ENCODE data around the gene USP37. TPM values are rescaled to one million over a fixed set of nuclear protein-coding genes. Genes with fewer than 3 reads are reported as not detected.

Gene USP37
- total RNA-seq, 1 donor from 2014 or later = 34.6 TPM

GRCh38 chr2:218405086-218405745, 162.9 kb downstream of the USP37 start:
- DNase-seq (ENCODE audit: low spot score in 2 of 2) (no peak), FAIRE-seq (no peak)

- FAIRE-seq = no peak
- no peak for DNase-seq (ENCODE audit: low spot score in 2 of 2)
Measured at GRCh38 chr2:218404351-218405085, 163.6 kb downstream of the USP37 start.

- FAIRE-seq (no peak), DNase-seq (ENCODE audit: low spot score in 2 of 2) (no peak)
Measured at GRCh38 chr2:218403810-218404209, 164.3 kb downstream of the USP37 start.

- DNase-seq (ENCODE audit: low spot score in 2 of 2) = no peak
- FAIRE-seq = no peak
Measured at GRCh38 chr2:218402911-218403411, 165.2 kb downstream of the USP37 start.

- DNase-seq (ENCODE audit: low spot score in 2 of 2) (no peak), FAIRE-seq (no peak)
Measured at GRCh38 chr2:218402491-218402901, 165.7 kb downstream of the USP37 start.

GRCh38 chr2:218401890-218402289, 166.3 kb downstream of the USP37 start:
- FAIRE-seq = no peak
- no peak for DNase-seq (ENCODE audit: low spot score in 2 of 2)

GRCh38 chr2:218400930-218401881, 166.9 kb downstream of the USP37 start:
- FAIRE-seq (no peak), DNase-seq (ENCODE audit: low spot score in 2 of 2) (no peak)

Small RNAs within 50 kb of the gene (small RNA-seq; reads per million reads assigned to genes)
- gene MIR26B (736 reads per million, percentile 99 among the genes with 10 or more reads in this experiment), gene RNU6-136P (not detected)

Other genes starting within 250 kb of the USP37 start
- not detected for gene CATIP, start 211.5 kb downstream of the USP37 start, total RNA-seq
- 0.82 TPM for gene SLC11A1, start 186.1 kb downstream of the USP37 start, total RNA-seq
- 7.7 TPM for gene CTDSP1, start 168.5 kb downstream of the USP37 start, total RNA-seq
- gene VIL1, start 149.2 kb downstream of the USP37 start, total RNA-seq = not detected
- 47.3 TPM for gene CNOT9, start 488 bp upstream of the USP37 start, total RNA-seq
- 1.2 TPM for gene PLCD4, start 39.5 kb upstream of the USP37 start, total RNA-seq
- 11.4 TPM for gene ZNF142, start 91.3 kb upstream of the USP37 start, total RNA-seq
- 28.9 TPM for gene BCS1L, start 91.3 kb upstream of the USP37 start, total RNA-seq
- 28.1 TPM for gene RNF25, start 103.7 kb upstream of the USP37 start, total RNA-seq
- gene STK36, start 103.7 kb upstream of the USP37 start, total RNA-seq = 16.7 TPM
- gene TTLL4, start 142.5 kb upstream of the USP37 start, total RNA-seq = 9.8 TPM
- gene CYP27A1, start 213.8 kb upstream of the USP37 start, total RNA-seq = 2.9 TPM